NCI-H146 treated with DMSO at 0.1 percent for 48 hours (cell line): ENCODE measurements around the gene MRPL23.

ENCODE experiments used
- DNase-seq: peaks from one replicate; lab custom pipeline; 2025; ENCODE audit not compliant: unreplicated experiment; lab: John Stamatoyannopoulos, UW

MRPL23 gene

DNA sequence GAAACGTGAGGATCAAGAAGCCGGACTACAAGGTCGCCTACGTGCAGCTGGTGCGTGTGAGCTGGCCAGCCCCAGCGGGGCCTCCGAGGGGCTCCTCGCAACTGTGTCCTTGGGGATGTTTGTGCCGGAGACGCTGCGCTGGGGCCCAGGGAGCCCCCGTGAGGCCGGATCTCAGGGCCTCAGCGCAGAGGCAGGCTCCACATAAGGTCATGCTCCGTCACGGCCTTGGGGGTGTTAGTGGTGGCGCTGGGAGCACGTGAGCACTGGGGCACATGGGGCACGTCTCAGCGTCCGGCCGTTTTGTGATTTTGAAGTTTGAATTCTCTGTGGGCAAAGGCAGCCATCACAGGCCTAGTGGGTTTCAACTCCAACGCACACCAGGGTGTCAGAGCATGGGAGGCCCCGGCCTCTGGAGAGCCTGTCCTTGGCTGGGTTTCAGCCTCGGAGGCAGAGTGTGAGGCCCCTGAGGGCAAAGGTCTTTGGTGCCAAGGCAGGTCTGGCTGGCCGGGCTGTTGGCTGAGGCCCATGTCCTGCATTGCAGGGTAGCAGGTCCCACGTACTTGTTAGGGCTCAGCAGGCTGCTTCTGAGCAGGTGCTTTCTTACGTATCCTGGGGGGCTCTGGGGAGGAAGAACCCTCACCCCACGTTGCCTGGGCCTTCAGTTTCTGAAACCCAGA lies 5.8 kb downstream of the MRPL23 start:
- no peak for DNase-seq

DNA sequence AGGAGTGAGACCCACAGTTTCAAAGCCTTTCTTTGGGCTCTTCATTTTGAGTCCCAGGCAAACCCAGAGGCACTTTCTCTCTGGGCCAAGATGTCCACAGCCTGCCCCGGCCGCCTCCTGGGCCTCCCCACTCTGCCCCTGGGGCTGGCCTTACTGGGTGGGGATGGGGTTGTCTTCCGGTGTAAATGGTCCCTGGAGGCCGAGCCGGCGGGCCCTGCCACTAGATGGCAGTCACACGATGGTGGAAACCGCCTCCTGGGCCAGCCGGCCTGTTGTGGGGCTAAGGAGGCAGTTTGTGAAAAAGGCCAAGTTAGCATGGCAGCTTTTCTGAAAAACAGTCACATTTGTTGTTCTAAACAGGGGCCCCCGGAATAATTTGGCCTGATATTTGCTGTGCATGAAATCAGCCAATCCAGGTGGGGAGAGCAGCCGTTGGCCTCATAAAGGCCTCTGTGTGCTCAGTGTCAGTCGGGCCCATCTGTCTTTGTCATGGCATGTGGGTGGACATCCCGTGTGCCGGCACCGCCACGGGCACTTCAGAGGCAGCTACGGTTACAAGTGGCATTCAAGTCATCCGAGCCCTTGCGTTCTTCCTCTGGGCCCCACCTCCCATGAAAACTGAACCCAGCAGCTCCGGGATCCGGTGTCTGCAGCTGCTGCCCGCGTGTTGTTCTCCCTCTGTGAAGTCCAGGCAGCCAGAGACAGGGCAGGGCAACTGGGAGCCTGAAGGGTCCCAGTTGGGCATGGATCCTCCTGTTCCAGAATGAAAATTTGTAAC lies 6.5 kb downstream of the MRPL23 start:
- no peak for DNase-seq

DNA sequence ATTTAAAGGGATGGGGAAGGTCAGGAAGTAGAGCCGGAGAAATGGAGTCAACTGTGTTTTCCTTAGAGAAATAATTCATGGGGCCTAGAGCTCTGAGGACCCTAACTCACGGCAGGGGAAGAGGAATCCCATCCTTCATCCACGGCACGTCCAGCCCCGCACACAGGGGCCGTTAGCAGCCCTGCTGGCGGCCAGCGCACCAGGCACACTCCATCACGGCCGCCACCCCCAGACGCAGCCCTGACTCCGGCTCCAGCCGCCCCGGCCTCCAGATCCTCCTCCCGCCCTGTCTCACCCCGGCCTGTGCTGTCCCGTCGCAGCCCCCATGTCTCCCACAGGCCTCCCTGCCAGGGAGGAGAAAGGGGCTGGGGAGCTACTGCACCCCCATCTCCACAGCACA lies 11.2 kb downstream of the MRPL23 start:
- no peak for DNase-seq

DNA sequence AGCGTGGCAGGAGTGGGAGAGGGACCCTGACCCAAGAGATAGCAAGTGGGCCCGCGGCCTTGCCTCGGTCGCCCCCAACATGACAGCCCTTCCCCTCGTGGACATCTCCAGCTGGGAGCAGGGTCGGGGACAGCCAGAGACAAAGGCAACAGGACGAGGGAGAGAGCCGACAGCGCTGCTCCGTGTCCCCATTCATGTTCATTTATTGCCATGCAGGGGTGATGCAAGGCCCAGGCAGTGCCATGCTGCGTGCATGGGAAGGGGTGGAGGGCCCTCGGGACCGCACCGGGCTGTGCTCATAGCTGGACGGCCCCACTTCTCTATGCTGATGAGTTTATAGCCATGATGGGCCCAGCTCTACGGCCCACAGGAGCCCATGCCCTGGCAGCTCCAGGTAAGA lies 12.7 kb downstream of the MRPL23 start:
- no peak for DNase-seq

DNA sequence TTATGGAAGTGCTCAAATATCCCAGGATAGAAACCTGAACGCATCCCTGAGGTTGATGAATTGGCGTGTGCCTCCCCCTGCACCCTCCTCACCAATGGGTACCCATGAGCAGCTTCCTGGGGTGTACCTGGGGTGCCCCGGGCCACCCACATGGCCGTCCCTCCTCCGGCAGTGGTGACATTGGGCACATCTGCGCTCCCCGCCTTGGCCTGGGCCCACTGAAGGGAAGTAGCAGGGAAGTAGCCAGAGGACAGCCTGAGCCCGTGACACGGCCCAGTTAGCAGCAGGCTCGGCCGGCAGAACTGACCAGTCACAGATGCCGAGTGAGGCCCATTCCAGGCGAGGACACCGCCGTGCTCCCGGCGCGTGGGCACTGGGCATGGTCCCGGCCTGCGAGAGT lies 16.7 kb downstream of the MRPL23 start:
- DNase-seq, result no peak

DNA sequence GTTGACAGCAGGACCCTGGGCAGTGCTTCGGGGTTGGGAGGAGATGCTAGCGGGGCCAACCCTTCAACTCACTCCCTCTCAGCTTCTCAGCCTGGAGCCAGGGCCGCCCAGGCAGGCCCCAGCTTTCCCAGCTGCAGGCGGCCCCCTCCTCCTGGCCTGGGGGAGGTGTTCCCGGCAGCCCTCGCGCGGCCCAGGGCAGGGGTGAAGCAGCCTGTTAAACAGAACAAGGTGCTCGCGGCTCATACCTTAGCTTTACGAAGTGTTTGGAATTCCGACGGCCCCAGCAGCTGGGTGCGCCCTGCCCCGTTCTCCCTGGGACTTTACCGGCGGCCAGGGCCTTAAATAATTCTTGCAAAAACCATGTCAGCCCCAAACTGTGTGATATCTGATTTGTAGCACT lies 17.2 kb downstream of the MRPL23 start:
- no peak for DNase-seq

DNA sequence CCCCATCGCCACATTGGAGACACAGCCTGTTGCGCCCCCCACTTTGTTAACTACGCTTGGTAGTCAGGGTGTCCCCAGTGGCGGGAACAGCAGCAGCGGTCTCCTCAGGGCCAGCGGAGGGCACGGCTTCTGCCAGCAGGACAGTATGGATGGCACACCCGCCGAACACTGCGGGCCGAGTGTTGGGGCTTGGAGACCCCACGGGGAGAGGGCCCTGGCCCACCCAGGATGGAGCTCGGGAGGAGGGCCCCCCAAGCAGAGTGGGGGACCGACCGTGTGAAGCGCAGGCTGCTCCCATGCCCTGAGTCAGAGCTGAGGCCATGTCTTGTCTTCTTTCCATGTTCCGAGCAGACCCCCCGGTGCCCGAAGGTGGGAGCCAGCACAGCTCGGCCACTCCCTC lies 17.8 kb downstream of the MRPL23 start:
- no peak for DNase-seq

DNA sequence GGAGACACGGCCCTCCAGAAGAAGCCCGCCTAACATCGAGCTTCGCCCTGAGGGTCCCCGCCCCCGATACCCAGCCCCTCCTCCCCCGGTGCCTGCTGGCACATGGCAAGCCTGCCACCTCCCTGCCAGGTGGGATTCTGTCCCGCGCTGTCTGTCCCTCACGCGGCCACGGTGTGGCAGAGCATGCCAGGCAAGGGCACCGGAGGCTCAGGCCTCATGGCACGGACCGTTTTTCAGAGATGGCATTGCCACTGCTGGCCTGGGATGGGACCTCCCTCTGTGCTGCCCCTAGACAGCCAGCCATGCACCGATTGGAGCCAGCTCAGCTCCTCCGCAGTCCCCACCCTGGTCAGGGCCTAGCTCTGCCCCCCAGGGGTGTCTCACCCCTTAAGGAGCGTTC lies 19.4 kb downstream of the MRPL23 start:
- no peak for DNase-seq

DNA sequence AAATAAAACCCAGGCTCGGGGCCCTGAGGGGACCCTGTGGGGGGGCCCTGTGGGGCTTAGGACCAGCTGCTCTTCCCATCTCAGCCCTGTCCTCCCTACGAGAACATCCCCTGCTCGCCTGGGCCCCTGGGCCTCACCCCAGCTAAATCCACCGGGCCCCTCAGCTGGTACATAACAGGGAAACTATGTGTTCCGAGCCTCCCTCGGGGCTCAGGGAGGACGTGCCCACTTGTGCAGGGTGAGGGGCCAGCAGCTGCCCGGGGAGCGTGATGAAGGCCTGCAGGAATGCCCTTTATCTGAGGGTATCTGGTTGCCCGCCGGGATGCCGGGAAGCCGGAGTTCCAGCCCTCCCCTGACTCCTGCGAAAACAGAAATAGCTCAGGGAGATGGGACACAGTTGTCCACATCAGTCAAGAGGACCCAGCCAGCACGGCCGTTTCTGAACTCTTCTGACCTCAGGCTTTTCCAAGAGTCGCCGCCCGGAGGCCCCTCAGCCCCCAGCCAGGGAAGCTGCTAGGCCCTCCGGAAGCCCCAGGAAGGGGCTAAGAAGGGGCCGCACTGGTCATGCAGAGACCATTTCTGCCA lies 20.6 kb downstream of the MRPL23 start:
- no peak for DNase-seq

DNA sequence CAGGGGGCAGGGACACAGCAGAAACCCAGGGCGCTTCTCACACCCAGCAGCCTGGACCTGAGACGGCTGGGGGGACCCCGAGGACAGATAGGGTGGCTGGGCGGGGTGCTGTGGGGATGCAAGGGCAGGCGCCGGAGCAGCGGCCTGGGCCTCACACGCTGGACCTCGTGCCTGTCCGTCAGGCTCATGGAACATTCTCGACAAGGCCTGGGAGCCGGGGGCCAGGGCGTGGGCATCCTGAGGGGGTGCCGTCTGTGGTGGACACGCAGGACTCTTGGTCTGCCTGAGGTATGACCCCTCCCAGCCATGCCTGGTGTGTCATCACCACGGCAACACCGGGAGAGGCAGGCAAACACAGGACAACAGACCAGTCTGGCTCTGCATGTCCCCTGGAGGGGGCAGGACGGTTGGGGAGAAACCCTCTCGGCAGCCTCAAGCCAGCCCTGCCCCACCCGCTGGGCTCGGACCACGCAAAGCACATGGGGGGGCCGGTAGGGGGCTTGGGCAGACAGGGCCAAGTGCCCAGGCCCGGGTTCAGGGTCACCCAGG lies 21.4 kb downstream of the MRPL23 start:
- DNase-seq, result no peak

DNA sequence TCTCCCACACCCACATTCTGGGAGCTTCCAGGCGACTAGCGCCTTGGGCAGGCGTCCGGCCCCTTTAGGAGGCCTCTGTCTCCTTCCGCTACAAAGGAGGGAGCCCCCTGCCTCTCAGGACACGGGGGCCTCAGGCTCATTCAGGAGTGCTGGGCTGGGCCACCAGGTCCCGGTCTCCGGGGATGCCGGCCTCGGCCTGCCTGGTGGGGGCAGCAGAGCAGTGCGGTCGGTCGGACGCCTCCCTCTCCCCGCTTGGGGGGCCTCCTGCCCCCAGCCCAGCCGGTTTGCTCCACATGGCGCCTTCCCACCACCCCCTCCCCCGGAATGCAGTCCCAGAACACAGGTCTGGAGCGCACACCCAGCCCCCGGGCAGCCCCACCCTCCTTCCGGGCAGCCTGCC lies 21.9 kb downstream of the MRPL23 start:
- DNase-seq, result no peak

DNA sequence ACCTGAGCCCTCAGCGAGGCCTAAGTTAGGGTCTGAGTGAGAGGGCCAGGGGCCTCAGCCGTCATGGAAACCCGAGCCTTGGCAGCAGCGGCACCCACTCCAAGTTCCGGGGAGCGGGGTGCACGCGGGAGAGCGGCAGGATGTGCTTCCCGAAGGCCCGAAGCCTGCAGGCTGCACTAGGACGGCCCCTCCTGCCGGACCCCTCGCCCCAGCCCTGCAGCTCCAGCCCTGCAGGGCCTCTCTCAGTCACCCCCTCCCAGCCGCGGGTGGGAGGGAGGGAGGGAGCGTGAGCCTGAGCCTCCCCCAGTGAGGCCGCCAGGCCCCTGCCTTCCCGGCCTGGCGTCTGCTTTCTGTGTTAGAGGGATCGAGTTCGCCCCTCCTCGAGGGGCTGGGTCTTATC lies 22.6 kb downstream of the MRPL23 start:
- DNase-seq, result no peak

DNA sequence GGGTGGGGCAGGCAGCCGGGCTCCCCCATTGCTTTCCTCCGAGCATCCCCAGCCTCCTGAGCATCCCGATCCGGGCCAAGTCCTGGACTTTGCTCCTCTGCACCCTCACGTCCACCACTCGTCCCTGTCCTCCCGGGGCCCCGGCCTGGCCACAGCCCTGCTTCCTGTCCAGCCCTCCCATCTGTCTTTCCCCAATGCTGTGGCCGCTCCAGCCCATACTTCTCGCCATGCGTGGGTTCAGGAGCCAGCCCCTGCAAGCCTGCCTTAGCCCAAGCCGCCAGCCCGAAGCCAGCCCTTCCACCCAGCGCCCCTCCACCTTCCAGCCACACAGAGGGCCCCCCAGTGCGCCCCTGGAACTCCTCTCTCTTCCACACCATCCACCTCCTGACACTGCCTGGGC lies 23.8 kb downstream of the MRPL23 start:
- no peak for DNase-seq

DNA sequence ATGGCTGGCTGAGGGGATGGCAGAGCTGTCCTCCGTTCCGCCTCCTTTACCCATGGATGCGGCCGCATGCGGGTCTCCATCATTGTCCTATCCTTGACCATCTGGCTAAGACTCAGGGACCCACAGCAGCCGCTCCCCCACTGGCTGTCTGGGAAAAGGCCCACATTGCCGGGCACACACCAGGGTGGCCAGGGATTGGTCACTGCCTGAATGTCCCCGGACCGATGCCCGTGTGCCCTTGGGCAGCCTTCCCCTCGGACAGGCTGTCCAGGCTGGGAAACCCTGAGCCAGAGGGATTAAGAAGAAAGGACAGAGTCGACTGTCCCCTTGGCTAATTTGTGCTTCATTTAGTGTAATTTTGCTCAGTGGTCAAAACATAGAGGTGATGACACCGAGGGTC lies 28.1 kb downstream of the MRPL23 start:
- no peak for DNase-seq

DNA sequence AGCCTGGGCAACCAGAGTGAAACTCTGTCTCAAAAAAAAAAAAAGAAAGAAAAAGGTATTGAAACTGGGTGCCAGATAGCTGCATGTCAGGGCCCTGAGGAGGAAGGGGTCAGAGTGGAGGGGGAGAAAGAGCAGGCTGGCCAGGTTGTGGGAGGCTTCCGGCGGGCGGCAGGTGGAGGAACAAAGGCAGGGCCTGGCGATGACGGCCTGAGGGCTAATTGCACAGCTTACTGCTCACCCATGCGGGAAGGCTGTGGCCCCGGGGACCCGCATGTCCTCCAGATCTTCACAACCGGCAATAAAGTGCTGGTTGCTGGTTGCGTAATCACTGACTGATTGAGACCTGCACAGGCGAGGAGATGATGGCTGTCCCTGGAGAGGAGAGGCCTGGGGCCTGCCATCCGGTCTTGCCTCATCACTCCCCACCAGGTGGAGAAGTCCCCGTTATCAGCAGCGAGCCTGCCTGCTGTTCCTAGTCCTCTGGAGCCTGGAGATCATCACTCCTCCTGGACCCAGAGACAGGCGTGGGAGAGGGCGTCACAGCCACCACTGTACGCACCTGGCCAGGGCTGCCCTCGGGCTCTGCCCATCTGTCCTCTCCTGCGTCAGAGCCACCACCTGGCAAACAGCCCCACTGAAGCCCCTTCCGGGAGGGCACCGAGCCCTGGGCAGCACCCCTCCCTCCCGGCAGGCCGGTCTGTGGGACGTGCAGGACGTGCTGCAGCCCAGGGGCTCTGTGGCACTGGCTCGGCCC lies 31.8 kb downstream of the MRPL23 start:
- DNase-seq, result no peak

DNA sequence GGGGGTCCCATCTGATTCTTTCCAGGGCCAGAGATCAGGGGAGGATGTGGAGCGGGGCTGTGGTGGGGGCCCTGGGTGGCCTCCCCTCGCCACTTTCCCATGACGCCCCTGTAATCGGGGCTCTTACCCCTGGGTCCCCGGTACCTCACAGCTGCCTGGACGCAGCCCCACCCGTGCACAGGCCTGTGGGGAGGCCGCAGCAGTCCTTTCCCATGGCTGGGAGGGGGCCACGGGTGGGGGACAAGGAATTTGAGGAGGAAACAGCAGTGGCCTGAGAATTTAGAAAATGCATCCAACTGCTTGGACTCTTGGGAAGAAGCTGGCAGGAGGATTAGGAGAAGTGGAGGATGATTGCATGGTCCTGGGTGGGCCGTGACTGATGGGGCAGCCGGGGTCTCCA lies 32.5 kb downstream of the MRPL23 start:
- DNase-seq, result no peak

DNA sequence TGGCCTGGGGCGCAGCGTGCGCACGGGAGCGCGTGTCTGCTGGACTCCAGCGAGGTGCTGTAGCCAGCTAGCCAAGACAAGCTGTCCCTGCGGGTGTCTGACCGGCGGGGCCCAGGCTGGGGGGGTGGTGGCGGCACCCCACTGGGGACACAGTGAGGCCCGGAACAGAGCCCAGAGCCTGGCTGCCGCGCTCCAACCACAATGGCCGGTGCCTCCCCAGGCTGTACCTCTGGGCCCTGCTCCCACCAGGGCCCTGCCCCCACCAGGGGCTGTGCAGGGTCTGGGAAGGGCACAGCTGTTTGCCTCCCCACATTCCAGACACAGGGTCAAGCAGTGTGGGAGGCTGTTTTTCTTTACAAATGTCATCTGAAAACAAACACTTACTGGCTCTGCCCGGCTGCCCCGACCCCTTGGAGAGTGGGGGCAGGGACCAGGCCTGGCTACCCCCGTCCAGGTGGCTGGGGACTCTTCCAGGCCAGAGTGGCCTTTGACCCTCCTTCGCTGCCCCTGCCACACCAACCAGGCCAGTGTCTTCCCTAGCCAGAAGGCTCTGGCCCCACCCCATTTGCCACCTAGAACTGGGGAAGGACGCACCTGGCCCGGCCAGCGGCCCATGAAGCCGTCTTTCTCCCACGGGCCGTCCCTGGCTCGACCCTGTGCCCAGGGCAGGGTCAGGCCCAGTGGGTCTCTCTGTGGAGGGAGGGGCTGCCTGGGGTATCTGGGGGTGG lies 35.9 kb downstream of the MRPL23 start:
- DNase-seq, result no peak

DNA sequence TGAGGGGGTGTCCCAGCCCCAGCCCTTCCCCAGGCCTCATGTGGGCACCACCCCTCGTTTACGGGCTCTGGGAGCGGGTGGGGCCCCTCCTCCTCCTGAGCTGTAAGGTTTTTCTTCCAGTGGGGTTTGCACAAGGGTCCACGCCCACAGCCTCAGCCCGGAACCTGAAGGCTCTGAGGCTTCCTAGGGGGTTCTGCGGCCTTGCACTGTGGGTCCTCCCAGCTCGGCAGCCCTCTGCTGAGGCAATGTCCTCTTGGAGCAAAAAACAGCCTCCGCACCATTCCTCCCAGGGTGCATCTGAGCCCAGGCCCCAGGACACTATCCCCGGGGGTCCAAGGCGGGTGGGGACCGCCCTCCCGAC lies 36.4 kb downstream of the MRPL23 start:
- DNase-seq, result no peak

DNA sequence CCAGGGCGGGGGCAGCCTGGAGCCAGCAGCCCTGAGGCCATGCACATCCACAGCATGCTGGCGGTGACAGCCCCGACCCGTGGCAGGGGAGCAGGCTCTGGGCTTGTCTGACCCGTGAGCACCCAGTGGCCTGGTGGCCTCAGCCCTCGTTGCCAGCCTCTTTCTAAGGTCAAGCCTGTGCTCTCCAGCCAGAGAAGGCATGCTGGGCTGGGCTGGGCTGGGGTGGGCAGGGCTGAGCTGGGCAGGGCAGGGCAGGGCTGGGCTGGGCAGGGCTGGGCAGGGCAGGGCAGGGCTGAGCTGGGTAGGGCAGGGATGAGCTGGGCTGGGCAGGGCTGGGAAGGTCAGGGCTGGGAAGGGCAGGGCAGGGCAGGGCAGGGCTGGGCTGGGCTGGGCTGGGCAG lies 39.9 kb downstream of the MRPL23 start:
- no peak for DNase-seq

DNA sequence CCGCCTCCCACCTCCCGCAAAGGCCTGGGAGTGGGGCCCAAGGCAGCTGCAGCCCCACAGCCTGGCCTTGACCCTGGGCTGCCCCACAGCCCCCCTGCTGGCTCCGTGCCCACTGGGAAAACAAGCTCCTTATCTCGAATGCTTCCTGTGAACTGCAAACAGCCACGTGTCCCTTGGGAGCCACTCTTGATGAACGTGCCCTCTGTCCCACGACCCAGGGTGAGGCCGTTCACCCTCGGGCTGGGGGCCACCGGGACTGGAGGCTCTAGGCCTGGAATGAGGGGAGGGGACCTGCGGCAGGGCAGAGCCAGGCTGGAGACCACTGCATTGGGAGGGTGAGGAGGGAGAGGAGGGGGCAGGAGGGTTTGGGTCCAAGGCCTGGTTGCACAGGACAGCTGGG lies 41.0 kb downstream of the MRPL23 start:
- no peak for DNase-seq
